Stimulated activated CD8-positive, alpha-beta memory T cell treated with anti-CD3 and anti-CD28 coated beads, Interleukin-12 subunit alpha, Interleukin-12 subunit beta, amount 100 ng/mL, for 24 hours (primary cell): ENCODE measurements around the gene SPATA2L.

Experiments used
- DNase-seq: peaks from one replicate; pipeline ENCODE4 v3.0.0-alpha.2; 2020; ENCODE audit errors: extremely low read depth

The SPATA2L gene

DNA sequence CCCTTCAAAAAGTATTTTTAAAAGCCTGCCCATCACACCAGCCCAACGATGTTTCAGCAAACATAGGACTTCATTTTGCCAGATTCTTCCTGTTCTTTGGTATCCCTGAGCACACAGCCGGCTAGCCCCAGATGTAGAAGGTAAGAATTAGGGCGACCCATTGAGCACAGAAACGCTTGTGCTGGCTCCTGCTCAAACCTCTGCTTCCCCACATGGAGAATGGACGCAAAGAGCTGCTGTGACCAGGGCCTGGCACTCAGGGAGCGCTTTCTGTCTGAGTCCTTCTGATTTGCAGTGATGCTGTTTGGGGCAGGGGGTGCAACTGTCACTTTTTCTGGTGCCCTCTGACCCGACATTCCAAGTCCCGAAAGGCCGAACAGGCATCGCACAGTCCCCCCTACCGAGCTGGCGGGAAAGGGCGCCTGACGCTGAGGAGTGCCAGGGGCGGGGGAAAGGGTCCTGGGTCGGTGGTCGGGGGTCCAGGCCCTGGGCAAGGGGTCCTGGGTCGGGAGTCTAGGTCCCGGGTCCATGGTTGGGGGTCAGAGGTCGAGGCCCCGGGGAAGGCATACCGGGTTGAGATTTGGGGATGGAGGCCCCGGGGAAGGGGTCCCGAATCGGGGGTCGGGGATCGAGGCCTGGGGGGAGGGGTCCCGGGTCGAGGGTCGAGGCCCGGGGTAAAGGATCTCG lies 44.9 kb downstream of the SPATA2L start:
- no peak for DNase-seq

DNA sequence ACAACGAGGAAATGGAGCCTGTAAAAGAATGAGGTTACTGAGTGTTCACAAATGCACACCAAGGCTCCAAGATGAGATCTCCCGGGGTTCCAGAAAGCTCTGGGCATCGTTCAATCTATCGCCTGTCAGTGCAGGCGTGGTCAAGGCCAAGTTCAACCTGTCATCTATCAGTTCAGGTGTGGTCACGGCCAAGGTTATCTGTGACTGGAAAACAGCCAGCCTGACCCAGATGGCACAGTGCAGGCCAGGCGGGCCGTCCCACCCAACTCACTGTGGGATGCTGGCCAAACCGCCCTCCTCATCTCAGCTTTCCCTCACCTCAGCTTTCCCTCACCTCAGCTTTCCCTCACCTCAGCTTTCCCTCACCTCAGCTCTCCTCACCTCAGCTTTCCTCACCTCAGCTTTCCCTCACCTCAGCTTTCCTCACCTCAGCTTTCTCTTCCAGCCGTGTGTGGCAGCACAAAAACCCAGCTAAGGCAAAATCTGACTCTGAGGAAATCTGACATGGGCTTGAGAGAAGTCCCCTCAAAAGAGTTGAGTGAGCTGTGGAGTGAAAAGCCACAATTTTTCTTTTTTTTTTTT lies 46.4 kb downstream of the SPATA2L start:
- DNase-seq: no peak

DNA sequence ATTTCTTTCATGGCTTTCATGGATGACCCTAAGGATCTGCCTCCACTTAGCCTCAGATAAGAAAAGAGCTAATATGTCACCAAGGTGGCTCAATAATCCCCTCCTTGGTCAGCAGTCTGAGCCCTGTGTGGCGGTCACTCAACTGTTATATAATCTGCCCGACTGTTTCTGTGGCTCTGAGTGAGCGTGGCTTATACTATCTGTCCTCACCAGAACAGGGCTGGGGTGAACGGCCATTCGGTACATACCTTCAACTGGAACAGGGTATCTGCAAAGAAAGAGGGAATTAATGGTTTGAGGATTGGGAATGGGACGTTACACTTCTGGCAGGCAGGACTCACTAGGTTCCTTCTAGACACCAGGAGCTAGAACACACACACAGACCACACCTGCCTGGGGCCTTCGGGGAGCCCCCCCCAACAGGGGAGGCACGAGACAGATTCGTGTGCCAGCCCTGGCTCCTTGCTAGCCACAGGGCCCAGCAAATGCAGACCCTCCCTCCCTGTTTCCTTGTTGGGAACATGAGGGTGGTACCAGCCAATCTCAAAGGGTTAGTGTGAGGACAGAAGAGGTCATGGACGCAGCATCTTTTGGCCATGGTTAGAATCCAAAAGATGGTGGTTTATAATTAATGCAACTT lies 47.7 kb downstream of the SPATA2L start:
- DNase-seq: no peak

DNA sequence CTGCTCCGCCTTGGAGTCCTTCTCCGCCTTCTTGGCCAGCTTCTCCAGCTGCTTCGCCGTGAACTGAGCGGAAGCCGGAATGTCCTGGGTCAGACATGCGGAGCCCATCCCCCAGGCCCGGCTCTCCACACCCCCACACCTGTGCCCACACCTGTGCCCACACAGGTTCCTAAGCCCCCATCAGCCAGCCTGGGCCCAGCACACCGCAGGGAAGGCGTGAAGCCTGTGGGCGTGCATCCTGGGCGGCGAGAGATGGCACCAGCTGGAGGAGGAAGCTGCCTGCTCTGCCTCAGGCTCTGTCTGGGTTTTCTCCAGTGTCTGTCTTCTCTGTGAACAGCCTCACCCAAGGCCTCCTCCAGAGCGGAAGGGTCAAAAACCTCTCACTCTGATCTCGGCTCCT lies 49.9 kb downstream of the SPATA2L start:
- no peak for DNase-seq

DNA sequence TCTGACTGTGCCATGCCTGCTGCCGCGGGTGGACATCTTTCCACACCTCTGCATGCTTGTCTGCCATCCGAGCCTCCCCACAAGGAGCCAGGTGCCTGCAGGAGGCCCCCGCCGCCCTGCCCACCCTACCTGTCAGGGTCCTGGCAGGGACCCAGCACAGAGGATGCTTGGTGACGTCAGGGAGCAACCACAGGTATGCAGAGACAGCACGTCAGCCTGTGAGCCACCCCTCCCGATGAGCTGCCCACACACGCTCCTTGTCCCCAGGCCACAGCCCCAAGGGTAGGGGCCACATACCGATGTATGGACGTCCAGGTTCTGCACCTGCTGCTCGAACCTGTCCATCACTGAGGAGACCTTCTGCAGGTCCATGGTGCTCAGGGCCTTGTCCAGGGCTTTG lies 54.6 kb downstream of the SPATA2L start:
- DNase-seq: no peak
